Measurements from ENCODE around the gene NSD2.

The NSD2 gene

GRCh38 chr4:1866189-1866661 lies 5.0 kb upstream of the NSD2 start:
- no peaks in the 10 kb centered on the region for H3K36me3 Mint-ChIP-seq (ENCODE audit: low read depth)
- H3K9me3 Mint-ChIP-seq, result no peaks in the 10 kb centered on the region
- no peak for TF ChIP-seq CTCF (IDR thresholded peaks at IDR 0.05; ENCODE audit: unreplicated experiment in 3 of 3)
- H3K27ac Mint-ChIP-seq, result no peak overlapping the region
- peaks cover 22% of the 10 kb centered on the region for H3K27me3 Mint-ChIP-seq (ENCODE audit: low read depth)
- peaks cover 26% of the 10 kb centered on the region for H3K4me1 Mint-ChIP-seq
- no peak overlapping the region for H3K4me3 Mint-ChIP-seq

- Mint-ChIP-seq H3K4me1 (peaks cover 18% of the 10 kb centered on the region), H3K4me3 (peak overlapping the region; percentile 50 to 69 (median 56)), H3K27me3 (ENCODE audit: low read depth) (peaks cover 15% of the 10 kb centered on the region), H3K36me3 (ENCODE audit: low read depth) (no peaks in the 10 kb centered on the region), H3K27ac (peak overlapping the region in 2 of 3 experiments; percentile 71 to 77), H3K9me3 (no peaks in the 10 kb centered on the region)
- no peak for TF ChIP-seq CTCF (IDR thresholded peaks at IDR 0.05; ENCODE audit: unreplicated experiment in 3 of 3)
Observed at GRCh38 chr4:1868293-1868692, 2.9 kb upstream of the NSD2 start.

- Mint-ChIP-seq H3K27me3 (ENCODE audit: low read depth) (peaks cover 11% of the 10 kb centered on the region), H3K36me3 (ENCODE audit: low read depth) (no peaks in the 10 kb centered on the region), H3K9me3 (no peaks in the 10 kb centered on the region), H3K4me1 (peaks cover 17% of the 10 kb centered on the region), H3K27ac (peak overlapping the region in 2 of 3 experiments; percentile 71 to 77), H3K4me3 (peak overlapping the region; percentile 50 to 69 (median 56))
- TF ChIP-seq CTCF (IDR thresholded peaks at IDR 0.05; ENCODE audit: unreplicated experiment in 3 of 3), result no peak
Observed at GRCh38 chr4:1868912-1869311, 2.3 kb upstream of the NSD2 start.

- Mint-ChIP-seq H3K4me3 (peak overlapping the region; percentile 86 to 92 (median 89)), H3K27ac (peak overlapping the region; percentile 88 to 94 (median 88)), H3K27me3 (ENCODE audit: low read depth) (peaks cover 11% of the 10 kb centered on the region), H3K36me3 (ENCODE audit: low read depth) (no peaks in the 10 kb centered on the region), H3K9me3 (no peaks in the 10 kb centered on the region), H3K4me1 (peaks cover 25% of the 10 kb centered on the region)
- no peak for TF ChIP-seq CTCF (IDR thresholded peaks at IDR 0.05; ENCODE audit: unreplicated experiment in 3 of 3)
Observed at GRCh38 chr4:1869530-1870327, 1.5 kb upstream of the NSD2 start.

- H3K36me3 Mint-ChIP-seq (ENCODE audit: low read depth), result no peaks in the 10 kb centered on the region
- H3K4me1 Mint-ChIP-seq, result peaks cover 26% of the 10 kb centered on the region
- TF ChIP-seq CTCF (IDR thresholded peaks at IDR 0.05; ENCODE audit: unreplicated experiment in 3 of 3), result no peak
- H3K9me3 Mint-ChIP-seq, result no peaks in the 10 kb centered on the region
- H3K27ac Mint-ChIP-seq, result peak overlapping the region; percentile 88 to 94 (median 88)
- H3K4me3 Mint-ChIP-seq, result peak overlapping the region; percentile 86 to 92 (median 89)
- peaks cover 11% of the 10 kb centered on the region for H3K27me3 Mint-ChIP-seq (ENCODE audit: low read depth)
Observed at GRCh38 chr4:1870328-1870577, 940 bp upstream of the NSD2 start.

GRCh38 chr4:1871471-1872021 lies 353 bp downstream of the NSD2 start:
- peaks cover 11% of the 10 kb centered on the region for H3K27me3 Mint-ChIP-seq (ENCODE audit: low read depth)
- H3K4me1 Mint-ChIP-seq, result peaks cover 25% of the 10 kb centered on the region
- no peaks in the 10 kb centered on the region for H3K9me3 Mint-ChIP-seq
- no peaks in the 10 kb centered on the region for H3K36me3 Mint-ChIP-seq (ENCODE audit: low read depth)
- no peak overlapping the region for H3K4me3 Mint-ChIP-seq
- no peak for TF ChIP-seq CTCF (IDR thresholded peaks at IDR 0.05; ENCODE audit: unreplicated experiment in 3 of 3)
- no peak overlapping the region for H3K27ac Mint-ChIP-seq
